ENCODE results near the gene CCNC.

The CCNC gene, protein sequence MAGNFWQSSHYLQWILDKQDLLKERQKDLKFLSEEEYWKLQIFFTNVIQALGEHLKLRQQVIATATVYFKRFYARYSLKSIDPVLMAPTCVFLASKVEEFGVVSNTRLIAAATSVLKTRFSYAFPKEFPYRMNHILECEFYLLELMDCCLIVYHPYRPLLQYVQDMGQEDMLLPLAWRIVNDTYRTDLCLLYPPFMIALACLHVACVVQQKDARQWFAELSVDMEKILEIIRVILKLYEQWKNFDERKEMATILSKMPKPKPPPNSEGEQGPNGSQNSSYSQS

DNA sequence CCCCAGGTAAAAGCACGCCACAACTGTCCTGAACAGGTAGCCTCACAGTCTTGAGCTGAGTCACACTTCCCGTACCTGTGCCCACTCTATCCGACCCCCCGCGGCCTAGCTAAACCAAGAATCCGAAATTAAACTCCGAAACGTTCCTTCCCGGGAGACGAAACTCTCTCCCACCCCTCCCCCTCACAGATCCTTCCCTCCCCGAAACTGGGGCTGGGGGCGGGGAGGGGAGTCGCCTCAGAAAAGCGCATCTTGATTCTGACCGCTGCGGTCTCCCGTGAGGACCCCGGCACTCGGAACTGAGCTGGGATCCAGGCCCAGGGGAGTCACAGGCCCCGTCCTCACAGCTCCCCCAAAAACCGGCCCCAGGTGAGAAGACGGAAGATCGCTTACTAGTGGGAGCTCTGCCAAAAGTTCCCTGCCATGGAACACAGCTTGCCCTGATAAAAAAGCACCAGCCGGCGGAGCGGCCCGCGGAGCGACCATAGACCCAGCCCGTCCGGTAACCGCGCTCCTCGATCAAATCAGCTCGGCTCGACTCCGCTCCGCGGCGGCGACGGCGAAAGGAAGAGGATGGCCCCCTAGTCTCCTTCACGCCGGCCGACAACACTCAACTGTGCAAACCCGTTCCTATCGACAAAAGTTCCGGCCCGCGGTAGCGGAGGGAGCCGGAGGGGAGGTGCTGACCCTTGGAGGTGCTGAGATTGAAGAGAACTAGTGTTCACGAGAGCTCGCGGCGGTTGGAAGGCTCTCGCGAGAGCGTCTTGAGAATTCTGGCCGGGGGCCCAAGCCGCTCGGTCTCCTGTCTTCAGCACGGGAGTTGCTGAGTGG, at the start of gene CCNC:
Gene CCNC, minus strand, starts transcription at position 558 of the 831 bp plus-strand sequence. Its CDS starts 133 bp downstream, at position 425.
- DNase-seq (ENCODE audit: low read depth in 2 of 2) = peak; percentile 80 to 87

DNA sequence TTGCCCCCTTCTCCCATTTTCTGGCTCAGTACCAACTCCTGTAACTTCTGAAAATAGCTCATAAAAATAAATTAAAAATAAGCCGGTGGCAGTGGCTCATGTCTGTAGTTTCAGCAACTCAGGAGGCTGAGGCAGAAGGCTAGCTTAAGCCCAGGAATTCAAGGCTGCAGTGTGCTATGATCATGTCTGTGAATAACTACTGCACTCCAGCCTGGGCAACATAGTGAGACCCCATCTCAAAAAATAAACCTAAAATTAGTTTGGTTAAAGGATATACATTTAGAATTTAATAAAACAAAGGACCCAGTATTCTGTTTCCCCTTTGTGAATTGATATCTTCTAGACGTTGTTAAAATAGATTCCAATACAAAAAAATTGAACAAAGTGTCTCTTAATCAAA, 48.7 kb upstream of the CCNC start:
- no peak for DNase-seq (ENCODE audit: low read depth in 2 of 2)

DNA sequence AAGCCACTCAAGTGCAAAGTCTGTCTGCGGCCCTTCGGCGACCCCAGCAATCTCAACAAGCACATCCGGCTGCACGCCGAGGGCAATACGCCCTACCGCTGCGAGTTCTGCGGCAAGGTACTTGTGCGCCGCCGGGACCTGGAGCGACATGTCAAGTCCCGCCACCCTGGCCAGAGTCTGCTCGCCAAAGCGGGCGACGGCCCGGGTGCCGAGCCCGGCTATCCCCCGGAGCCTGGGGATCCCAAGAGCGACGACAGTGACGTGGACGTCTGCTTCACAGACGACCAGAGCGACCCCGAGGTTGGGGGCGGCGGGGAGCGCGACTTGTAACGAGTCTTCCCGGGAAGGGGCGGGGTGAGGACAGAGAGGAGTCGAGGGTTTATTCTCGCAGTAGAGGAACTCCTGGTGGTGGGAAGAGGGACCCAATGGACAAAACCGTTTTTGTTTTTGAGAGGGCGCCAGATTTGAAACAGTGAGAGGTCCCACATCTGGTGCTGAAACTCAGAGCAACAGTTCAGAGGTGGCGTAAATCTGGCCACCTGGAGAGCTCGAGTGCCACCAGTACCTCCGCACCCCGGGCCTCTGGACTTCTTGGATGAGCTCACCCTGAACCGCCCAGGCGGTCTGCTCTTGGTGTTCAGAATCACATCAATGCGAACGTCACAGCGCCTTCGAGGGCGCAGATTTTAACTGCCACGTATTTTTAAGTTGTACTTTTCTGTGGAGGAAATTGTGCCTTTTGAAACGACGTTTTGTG, 46.1 kb upstream of the CCNC start:
- no peak for DNase-seq (ENCODE audit: low read depth in 2 of 2)

DNA sequence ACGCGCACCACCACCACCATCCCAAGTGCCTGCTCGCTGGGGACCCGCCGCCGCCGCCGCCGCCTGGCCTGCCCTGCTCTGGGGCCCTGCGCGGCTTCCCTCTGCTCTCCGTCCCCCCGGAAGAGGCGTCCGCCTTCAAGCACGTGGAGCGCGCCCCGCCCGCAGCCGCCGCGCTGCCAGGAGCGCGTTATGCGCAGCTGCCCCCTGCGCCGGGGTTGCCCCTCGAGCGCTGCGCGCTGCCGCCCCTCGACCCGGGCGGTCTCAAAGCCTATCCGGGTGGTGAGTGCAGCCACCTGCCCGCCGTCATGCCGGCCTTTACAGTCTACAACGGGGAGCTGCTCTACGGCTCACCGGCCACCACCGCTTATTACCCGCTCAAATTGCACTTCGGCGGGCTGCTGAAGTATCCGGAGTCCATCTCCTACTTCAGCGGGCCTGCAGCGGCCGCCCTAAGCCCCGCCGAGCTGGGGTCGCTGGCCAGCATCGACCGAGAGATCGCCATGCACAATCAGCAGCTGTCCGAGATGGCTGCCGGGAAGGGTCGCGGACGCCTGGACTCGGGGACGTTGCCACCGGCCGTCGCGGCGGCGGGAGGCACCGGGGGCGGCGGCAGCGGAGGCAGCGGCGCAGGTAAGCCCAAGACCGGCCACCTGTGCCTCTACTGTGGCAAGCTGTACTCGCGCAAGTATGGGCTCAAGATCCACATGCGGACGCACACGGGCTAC, 45.4 kb upstream of the CCNC start:
- no peak for DNase-seq (ENCODE audit: low read depth in 2 of 2)

DNA sequence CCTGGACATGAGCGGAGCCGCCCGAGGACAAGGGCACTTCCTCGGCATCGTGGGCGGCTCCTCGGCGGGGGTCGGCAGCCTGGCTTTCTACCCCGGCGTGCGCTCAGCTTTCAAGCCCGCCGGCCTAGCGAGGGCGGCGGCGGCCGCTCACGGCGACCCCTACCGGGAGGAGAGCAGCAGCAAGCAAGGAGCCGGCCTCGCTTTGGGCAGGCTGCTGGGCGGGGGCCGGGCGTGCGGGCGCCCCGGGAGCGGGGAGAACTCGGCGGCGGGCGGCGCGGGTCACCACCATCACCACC, 44.9 kb upstream of the CCNC start:
- no peak for DNase-seq (ENCODE audit: low read depth in 2 of 2)

DNA sequence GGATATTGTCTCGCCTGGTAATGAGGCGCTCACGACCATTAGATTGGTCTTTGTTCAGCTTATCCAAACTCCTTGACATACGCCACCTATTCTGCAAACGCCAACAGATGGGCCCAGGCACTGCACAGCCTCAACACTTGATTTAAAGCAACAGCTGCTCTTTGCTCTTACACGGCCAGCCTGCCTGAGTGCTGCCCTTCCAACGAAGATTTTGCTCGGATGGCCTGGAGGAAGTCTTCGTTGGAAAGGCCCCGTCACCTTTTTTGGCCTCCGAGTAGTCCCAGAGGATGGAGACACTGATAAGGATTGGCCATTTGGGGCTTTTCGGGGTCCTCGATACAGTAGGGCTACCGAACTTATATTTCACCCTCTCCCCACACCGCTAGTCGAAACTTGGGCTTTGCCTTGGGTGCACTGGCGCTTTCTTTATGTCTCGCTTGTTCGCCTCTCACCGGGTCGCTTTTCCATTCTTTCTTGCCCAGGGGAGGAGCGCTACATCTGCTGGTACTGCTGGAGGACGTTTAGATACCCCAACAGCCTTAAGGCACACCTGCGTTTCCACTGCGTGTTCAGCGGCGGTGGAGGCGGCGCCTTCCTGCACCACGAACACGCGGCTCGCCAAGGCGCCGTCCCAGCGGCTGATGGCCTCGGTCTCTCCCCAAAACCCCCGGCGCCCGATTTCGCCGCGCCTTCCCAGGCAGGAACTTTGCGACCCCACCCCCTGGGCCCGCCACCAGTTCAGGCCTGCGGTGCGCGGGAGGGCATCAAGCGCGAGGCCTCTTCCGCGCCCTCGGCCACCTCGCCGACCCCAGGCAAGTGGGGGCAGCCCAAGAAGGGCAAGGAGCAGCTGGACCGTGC, 44.3 kb upstream of the CCNC start:
- no peak for DNase-seq (ENCODE audit: low read depth in 2 of 2)

DNA sequence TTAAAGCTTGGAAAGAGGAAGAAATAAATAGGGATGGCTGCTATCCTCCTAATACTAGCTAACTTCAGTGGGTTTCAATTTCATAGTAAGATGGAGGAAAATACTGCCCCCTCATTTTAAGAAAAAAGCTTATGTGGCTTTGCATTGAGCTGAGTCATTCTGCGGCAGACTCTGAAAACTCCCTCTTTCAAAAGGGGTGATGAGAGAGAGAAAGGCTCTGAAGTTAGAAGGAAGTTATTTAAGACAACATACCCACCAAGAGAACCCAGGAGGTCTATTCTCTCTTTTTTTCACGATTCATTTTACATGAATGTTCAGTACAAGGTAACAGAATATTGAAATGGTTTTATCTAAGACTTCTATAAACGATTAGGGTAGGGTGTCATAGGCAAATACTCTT, 42.7 kb upstream of the CCNC start:
- DNase-seq (ENCODE audit: low read depth in 2 of 2) = no peak

DNA sequence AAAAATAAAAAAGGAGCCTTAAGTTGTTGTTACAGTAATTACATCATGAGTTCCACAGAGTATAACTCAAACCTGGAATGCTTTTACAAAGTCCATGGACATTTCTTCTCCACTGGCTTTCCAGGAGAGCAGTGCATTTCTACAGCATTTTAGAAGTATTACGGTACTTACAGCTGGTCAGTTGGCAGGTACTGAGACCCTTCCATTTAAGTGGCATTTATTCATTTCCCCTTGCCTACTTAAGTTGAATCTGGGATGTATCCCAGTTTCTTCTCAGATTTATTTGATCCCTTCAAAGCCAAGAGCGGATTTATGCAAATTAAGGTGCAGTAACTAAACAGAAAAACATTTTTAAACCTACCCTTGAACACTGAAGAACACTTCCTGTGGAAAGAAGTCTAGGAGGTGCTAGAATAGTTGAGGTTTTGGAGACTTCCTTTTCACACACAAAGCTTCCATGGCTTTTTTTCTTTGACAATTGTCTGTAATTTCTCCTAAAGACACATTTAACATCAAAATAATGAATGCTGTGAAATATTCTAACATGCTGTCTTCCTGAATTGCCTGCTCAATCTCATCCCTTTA, 41.5 kb upstream of the CCNC start:
- DNase-seq (ENCODE audit: low read depth in 2 of 2) = no peak

DNA sequence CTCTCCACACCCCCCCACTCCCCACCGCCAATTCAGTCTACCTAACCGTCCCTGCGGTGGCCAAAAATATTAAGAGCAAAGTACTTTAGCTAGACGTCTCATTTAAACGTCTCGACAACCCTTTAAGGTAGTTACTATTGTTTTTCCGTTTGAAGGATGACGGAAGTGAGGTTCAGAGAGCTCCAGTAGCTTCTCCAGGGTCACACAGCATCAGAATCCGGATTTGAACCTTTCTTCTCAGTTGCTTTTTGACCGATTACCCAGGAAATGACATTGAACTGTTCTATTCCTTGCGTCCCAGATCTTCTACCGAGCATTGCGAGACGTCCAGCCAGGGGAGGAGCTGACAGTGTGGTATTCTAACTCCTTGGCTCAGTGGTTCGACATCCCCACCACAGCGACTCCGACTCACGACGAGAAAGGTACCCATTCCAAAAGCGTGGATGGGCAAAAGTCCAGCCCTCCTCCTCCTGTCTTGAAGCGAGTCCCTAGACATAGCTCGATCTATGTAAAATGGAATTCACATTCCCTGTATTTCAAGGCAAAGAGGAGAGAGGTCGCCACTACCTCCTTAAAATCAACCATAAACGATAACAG, 40.5 kb upstream of the CCNC start:
- no peak for DNase-seq (ENCODE audit: low read depth in 2 of 2)

DNA sequence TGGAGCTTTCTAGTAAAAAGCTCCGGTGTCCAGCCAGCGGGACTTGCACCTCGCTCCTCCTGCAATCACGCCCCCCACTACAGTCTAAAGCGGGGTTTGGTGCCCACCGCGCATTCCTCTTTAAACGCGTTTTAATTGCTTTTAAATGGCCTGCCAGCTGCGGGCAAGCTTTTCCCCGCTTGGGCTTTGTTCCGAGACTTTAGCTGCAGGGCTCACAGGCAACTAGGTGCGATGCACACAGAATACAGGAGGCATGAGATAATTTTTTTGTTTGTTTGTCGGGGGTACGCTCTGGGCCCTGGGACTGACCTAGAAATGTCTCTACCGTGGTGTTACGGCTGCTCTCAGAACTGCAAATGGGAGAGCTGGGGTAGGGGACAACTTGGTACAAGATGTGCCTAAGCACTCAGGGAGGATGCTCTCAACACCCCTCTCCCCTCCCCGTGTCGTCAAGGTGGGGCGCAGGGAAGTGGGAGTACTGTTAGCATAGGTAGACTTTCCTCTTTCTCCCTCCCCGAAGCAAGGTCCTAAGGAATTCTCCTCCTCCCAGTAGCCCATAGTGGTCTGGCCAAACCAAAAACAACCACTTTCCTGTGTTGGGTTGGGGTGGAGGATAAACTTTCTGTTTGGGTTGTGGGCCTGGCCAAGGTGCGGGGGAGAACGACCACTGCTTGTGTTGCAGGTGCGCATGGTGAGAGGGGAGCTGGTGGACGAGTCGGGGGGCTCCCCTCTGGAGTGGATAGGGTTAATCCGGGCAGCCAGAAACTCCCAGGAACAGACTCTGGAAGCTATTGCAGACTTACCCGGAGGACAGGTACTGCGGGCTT, 39.8 kb upstream of the CCNC start:
- DNase-seq (ENCODE audit: low read depth in 2 of 2) = no peak

DNA sequence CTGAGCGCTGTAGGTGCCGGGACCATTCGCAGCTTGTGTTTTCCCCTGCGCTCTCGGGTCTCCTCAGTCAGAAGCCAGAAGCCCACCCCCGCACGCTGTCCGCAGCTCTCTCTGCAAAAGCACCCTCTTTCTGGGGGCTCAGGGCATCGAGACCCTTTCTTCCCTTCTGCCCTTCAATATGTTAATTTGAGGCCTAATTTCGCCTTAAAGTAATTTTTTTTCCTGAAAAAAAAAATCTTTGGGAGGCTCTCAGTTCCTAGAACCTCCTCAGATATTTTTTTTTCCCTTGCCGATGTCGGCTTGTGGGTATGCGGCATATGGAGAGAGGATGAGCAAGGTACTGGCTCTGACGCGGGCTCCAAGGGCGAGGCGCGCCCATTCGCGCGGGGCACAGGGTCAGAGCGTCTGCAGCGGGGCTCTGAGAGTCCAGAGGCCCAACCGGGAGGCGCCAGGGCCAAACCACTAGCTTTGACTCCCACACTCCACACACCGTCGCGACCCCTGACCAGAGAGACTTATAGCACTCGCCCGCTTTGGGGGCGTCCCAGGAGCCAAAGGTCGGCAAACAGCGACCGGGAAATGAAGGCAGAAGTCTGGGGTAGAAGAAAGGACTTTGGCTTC, 39.1 kb upstream of the CCNC start:
- DNase-seq (ENCODE audit: low read depth in 2 of 2) = no peak

DNA sequence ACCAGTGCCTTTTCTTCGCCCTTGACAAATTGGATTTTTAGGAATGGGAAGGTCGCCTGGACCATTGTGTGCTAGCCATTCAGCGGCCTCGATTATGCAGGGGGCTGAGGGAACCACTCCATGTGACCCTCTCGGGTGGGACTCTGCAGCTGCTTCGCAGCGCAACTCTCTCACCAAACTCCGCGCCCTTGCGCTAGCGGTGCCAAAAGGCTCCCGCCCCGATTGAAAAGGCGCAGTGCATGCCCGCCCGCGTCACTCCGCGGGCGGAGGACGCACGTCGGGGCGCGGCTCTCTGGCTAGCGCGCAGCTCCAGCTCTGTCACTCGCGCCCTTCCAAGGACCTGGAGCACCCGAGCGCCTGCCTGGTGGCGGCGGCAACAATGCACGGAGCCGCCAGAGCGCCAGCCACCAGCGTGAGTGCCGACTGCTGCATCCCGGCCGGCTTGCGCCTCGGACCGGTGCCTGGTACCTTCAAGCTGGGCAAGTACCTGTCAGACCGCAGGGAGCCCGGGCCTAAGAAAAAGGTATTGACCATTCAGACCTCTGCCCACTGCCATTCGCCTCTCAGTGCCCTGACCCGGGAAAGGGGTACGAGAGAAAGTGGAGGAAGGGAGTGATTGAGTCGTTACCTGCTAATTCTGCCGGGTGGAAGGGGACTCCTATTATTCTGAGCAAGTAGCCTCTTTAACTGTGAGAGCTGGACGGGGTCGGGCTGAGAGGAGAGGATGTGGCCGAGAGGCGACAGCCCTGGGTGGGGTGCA, 38.4 kb upstream of the CCNC start, which contains the start of gene PRDM13:
Gene PRDM13, plus strand, starts transcription at position 178 of the 760 bp plus-strand sequence. Its CDS starts 202 bp downstream, at position 380.
- DNase-seq (ENCODE audit: low read depth in 2 of 2) = no peak

DNA sequence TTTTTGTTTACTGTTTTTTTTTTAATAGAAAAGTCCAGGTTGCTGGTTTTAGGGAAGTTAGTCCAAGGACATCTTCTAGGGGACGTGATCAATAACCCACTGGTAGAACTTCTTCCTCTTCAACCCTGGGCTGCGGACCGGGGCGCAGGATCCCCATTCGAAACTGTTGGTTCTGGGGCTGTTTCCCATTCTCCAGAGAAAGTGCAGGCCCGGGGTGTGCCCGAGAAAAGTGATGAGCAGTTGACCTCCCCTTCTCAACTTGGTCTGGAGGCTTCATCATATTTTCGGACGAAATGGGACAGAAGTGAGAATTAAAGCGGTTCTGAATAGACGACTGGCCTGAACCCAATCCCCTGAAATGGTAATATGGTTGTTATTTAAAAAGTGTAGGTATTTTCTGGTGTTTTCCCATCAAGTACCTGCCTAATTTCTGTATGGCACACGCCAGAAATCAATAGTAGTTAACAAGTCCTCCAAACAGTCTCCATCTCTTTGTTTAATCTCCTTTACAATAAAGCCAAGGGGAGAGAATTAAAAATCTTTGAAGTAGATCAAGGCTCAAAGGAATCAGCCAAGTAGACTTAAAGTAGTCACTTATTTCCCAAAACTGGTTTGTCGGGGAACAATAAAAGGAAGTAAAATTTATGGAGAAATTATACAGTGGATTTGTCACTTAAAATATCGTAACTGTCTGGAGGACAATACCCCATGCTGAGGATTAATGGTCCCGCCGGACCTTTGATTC, 37.6 kb upstream of the CCNC start:
- no peak for DNase-seq (ENCODE audit: low read depth in 2 of 2)

DNA sequence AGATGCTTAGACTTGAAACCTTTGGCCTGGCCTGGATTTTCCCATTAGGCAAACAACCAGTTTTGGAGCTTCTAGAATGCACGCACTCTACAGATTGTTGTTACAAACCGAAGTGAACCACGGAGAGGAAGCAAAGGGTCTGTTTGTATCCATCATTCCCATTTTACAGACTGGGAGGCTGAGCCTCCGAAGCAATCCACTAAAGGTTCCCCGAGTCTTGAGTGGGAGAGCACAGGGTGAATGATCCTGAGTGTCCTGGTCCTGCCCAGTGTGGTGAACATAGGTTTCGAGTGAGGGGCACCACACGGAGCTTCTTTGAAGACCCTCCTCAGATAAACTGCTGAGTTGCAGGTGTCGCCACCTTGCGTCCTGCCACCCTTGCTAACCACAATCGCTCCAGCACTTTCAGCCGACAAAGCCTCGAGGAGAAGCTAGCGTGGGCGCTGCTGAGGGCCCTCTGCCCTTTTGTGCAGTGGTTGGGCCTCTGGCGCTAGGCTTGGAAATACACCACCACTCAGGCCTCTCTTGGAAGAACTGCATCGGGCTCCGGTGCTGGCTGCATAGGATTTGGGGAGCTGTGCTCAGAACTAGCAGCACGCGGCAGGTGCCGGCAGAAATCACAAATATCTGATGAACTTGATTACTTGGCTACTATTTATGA, 36.7 kb upstream of the CCNC start:
- no peak for DNase-seq (ENCODE audit: low read depth in 2 of 2)

DNA sequence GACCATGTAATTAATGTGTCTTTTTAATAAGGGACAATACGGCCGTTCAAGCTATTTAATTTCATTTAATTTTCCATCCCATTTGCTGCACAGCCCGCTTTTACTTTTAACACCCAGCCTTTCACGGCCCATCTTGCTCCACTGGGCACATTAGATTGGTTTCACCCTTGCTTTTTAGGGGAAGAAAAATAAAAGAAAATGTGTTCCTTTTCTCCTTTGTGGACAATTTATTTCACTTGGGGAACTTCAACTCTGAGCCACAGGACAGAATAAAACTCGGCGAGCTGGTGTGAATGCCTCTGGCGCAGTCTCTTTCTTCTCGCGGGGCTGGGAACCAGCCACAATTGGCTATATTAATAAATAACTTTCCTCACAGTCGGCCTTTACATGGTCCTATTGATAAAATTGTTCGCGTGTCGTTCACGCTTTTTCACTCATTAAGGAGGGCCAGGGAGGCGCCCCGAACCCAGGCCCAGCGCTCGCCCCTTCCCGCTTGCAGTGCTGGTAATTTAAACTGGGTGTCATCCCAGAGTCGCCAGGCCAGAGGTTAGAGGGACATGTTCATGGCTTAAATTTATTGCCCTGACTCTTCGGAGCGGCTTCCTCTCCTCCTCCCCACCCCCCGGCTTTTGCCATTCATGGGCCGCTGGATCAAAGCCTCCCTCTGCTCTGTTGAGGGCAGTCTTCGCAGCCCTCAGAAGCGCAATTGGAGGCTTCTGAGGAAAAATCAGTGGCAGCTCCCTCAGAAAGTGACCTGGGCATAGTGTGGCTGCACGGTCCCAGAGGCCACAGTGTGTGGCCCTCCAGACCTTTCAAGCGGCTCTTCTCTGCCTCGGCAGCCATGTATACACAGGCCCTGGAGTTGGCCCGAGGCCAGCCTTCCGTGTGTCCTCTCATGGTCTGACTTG, 36.0 kb upstream of the CCNC start:
- no peak for DNase-seq (ENCODE audit: low read depth in 2 of 2)
